ENCODE measurements around the gene LTBP2.
A peak's percentile ranks its signal among the peaks of the same experiment; 100 is the strongest.
"Not testable (repeated sequence)": the region's sequence is repeated elsewhere in the genome, so short reads cannot be mapped to it uniquely, and the experiment has no call there.

LTBP2 gene

DNA sequence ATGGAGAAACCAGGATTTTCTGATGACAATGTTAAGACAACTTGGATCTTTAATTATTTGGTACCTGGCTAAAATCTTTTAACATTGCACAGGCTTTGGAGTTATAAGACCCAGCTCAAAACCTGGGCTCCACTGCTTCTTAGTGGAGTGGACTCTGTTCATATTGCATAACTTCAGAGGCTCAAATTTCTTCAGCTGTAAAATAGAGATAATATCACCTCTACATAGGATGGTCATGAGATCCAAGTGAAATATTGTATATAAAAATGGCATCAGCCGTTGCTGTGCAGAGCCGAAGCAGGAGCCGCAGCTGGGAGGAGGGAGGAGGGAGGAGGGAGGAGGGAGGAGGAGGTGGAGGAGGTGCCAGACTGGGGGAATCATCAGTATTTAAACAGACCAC, 129.5 kb downstream of the LTBP2 start:
- DNase-seq (ENCODE audit: low spot score) = no peak

DNA sequence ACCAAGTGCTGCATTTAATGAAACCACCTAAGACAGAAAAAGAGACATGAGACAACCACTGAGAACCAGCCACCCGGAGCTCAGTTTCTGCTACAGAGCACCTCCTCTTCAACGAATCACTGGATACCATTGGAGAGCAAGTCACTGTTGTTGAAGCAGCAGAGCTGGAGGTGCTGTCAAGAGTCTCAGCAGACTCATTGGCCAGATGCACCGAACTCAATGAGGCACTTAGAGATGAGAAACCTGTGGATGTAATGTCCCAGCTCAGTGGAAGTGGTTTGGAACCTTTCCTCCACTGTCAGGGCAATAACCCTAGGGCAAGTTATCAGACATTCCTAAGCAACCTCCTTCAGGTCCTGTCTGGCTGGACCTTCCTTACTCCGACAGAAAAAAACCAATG, 132.0 kb downstream of the LTBP2 start:
- DNase-seq (ENCODE audit: low spot score) = no peak

- no peak for DNase-seq (ENCODE audit: low spot score)
Observed at GRCh38 chr14:74478996-74479635, 132.9 kb downstream of the LTBP2 start.

GRCh38 chr14:74476607-74477006, 135.4 kb downstream of the LTBP2 start:
- no peak for DNase-seq (ENCODE audit: low spot score)

DNA sequence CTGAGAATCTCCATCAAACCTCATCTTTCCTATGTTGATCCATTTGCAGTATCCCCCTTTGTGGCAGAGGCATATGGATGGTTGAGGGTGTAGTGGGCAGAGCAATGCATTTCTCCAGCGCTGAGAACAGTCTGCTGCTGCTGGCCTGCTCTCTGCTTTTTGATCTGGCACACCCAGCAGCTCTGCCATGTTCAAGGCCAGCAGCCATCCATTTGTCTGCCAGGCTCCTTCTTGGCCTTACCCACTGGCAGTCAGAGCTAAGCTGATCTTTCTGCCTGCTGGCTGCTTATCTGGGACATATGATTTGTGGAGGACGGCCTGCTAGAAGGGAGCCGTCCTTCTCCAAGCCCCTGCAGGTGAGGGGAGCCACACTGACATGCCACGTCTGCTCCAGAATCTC, 135.9 kb downstream of the LTBP2 start:
- no peak for DNase-seq (ENCODE audit: low spot score)

DNA sequence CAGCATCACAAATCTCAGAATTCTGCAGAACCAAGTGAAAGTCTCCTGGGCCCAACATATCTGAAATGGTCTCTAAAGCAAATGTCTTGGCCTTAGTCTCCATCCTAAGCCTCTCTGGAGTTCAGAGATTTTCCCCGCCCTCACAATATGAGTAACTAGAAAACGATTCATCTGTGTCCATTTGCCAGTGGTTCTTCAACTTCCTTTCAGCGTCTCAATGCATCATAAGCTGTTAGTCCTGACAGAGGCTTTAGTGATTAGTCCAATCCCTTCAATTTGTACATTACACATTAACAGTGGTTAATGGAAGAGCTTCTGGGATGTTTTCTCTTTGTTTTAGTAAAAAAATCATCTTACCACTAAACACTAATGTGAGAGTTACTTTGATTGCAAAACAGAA, 136.4 kb downstream of the LTBP2 start:
- no peak for DNase-seq (ENCODE audit: low spot score)

GRCh38 chr14:74474376-74474775, 137.7 kb downstream of the LTBP2 start:
- DNase-seq (ENCODE audit: low spot score) = no peak

DNA sequence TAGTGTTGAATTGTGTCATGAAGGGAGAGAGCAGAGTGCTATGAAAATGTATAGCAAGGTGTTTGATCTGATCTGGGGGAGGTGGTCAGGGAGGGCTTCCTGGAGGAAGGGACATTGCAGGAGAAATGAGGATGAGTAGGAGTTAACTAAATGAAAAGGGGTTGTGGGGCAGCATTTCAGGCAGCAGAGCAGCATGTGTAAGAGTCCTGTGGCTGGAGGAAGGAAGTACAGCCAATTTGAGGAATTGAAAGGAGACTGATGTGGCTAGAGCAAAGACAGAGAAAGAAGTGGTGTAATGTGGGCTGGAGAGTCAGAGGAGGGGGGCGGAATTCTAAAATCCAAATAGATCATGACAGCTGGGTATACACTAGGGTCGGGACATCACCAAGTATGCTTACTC, 139.4 kb downstream of the LTBP2 start:
- DNase-seq (ENCODE audit: low spot score) = no peak

DNA sequence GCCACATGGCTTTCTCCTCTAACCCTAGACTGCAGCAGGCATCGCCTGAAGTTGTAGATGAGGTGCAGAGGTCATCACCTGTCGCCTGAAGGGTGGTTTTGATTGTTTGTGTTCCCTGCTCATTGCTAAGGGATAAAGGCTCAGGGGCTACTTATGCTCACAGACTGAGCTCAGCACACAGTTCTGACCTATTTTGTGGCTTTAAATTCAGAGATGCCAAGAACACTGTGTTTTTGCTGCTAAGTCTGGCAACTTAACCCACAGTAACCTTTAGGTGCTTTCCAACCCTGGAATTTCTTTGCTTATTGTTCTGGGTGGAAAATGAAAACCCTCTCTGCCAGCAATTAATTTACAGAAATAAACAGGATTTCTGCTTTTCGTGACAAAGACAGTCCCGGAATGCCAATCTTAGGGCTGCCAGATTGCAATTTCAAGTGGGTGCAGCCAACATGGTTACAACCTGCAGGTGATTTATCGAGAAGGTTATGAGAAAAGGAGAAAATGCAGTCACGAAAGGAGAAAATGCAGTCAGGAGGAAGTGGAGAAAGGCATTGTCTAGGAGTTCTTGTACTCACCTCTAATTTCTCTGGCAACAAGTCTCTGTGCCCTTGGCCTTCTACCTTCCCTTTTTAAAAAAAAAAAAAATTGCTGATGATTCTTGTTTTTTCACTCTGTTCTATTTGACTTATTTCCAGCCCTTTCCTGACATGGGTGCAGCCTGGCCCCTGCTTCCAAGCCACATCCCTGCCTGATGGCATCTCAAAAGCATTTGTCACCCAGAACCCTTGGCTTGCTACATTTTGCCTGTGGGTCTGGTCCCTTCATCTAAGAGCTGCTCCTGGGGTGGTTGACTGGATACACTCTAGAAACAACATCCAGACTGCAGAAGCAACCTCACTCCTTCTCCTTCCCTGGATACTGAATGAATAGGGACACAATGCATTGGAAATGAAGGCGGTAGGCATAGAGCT, 142.2 kb downstream of the LTBP2 start:
- DNase-seq (ENCODE audit: low spot score) = no peak

GRCh38 chr14:74468513-74468912, 143.5 kb downstream of the LTBP2 start:
- no peak for DNase-seq (ENCODE audit: low spot score)

- no peak for DNase-seq (ENCODE audit: low spot score)
Observed at GRCh38 chr14:74465335-74465734, 146.7 kb downstream of the LTBP2 start.

GRCh38 chr14:74464785-74465184, 147.3 kb downstream of the LTBP2 start:
- no peak for DNase-seq (ENCODE audit: low spot score)

DNA sequence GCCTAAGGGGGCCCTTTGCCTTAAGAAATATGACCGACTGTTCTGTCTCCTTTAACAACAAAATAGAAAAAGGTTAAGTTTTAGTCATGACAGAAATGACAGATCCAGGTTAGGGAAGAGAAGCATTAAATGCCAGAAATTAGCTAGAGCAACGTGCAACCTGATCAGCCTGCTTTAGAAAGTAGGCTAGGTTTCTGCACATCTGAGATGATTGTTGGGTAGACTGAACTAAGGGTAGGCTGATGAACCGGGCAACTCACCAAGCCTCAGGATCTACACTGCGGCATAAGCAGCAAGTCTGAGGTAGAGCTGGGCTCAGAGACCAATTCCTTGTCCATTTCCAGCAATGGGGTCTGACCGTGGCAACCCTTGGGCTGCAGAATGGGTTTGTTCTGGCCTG, 148.3 kb downstream of the LTBP2 start:
- no peak for DNase-seq (ENCODE audit: low spot score)

GRCh38 chr14:74462993-74463392, 149.0 kb downstream of the LTBP2 start:
- DNase-seq (ENCODE audit: low spot score) = no peak

GRCh38 chr14:74459976-74460375, 152.1 kb downstream of the LTBP2 start:
- DNase-seq (ENCODE audit: low spot score) = no peak

GRCh38 chr14:74459289-74459946, 152.6 kb downstream of the LTBP2 start:
- DNase-seq (ENCODE audit: low spot score) = peak; percentile 24

DNA sequence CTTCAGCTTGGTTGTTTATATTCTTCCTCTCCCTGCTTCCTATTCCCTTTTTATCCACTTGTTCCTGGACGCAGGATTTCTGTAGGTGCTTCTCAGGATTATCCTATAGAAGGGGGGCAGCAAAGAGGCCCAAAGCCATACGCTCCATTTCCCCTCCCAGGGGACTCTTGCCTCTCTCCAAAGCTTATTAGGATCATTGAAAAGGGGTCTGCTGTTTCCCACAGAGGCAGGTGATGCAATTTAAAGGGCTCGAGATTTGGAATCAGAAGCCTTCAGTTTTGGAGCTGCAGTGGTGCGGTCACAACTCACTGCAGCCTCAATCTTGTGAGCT, 154.5 kb downstream of the LTBP2 start:
- no peak for DNase-seq (ENCODE audit: low spot score)

DNA sequence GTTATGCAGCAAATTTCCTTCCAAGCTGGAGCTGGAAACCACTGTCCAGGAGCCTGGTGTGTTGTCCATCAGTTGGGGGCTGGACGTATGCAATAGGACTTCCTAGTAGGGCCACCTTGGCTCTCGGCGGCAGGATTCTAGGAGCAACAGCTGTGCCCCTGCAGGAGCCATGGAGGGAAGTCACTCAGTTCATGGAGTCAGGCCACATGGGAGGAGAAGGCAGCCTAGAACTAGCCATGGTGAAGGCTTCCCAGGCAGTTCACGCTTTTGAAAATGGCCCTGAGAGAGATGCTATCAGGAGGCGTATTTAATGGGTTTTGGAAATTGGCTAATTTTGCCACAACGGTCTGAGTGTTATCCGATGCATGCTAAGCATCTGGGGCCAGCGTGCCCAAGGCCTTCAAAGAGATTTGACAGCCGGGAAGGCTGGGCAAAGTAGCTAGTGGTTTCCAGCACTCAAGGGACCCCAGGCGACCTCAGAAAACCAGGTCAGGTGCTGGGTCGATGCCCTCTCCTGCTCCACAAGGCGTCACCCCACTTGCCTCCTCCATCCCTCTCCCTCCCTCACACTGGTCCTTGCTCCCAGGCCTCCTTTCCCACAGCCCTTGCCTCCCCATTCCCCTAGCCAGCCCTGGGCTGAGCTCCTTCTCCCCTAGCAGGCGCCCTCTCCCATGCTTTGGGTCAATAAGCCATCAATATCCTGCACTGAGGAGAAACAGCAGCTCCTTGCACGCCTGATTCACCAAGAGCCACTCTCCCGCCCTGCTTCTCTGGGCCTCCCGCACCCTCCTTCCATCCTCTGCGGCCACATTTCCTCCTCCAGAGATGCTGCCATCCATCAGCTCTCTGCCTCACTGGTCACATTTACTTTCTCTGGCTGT, 155.1 kb downstream of the LTBP2 start:
- no peak for DNase-seq (ENCODE audit: low spot score)

GRCh38 chr14:74454397-74454796, 157.6 kb downstream of the LTBP2 start:
- not testable (repeated sequence) for DNase-seq (ENCODE audit: low spot score)
